GM12874 (cell line): ENCODE measurements around the gene SPTLC2.

Experiments
- CTCF ChIP-seq: IDR thresholded peaks from 2 replicates; pipeline ENCODE4 v1.5.1; 2011; ENCODE audit warnings: low read depth, mild to moderate bottlenecking, control low read depth, low read length, moderate library complexity; ENCODE audit not compliant: insufficient read depth

The SPTLC2 gene

GRCh38 chr14:77478796-77479195 lies 137.6 kb downstream of the SPTLC2 start:
- no peak for TF ChIP-seq CTCF

- TF ChIP-seq CTCF = no peak
These were observed 138.4 kb downstream of the SPTLC2 start for GRCh38 chr14:77478029-77478428.

- no peak for TF ChIP-seq CTCF
These were observed 140.9 kb downstream of the SPTLC2 start for GRCh38 chr14:77475432-77476115.

- TF ChIP-seq CTCF = no peak
These were observed 141.8 kb downstream of the SPTLC2 start for GRCh38 chr14:77474479-77475177.

GRCh38 chr14:77473921-77474320 lies 142.5 kb downstream of the SPTLC2 start:
- no peak for TF ChIP-seq CTCF

- no peak for TF ChIP-seq CTCF
These were observed 146.1 kb downstream of the SPTLC2 start for GRCh38 chr14:77470224-77470870.

- no peak for TF ChIP-seq CTCF
These were observed 146.9 kb downstream of the SPTLC2 start for GRCh38 chr14:77469539-77469938.
